Fibroblast of skin of abdomen (primary cell): ENCODE results near the gene ALG1. TPM values are rescaled to one million over a fixed set of nuclear protein-coding genes. Genes with fewer than 3 reads are reported as not detected.
A peak's percentile ranks its signal among the peaks of the same experiment; 100 is the strongest.

ENCODE experiments used
- DNase-seq: peaks from one replicate; pipeline ENCODE4 v3.0.0-alpha.2; 2013
- polyA plus RNA-seq, 2 experiments: library from polyadenylated mRNA; unstranded; fragments of 120-200 nt; gene quantifications; one replicate each; pipeline ENCODE4 v1.2.1, GENCODE V29; 2013; ENCODE audit not compliant: insufficient read length in 2 of 2

ALG1 gene, protein sequence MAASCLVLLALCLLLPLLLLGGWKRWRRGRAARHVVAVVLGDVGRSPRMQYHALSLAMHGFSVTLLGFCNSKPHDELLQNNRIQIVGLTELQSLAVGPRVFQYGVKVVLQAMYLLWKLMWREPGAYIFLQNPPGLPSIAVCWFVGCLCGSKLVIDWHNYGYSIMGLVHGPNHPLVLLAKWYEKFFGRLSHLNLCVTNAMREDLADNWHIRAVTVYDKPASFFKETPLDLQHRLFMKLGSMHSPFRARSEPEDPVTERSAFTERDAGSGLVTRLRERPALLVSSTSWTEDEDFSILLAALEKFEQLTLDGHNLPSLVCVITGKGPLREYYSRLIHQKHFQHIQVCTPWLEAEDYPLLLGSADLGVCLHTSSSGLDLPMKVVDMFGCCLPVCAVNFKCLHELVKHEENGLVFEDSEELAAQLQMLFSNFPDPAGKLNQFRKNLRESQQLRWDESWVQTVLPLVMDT
- 24.8 TPM for polyA plus RNA-seq (2013, experiment 1 of 2; ENCODE audit: insufficient read length)
- 24.8 TPM for polyA plus RNA-seq (2013, experiment 2 of 2; ENCODE audit: insufficient read length)

DNA sequence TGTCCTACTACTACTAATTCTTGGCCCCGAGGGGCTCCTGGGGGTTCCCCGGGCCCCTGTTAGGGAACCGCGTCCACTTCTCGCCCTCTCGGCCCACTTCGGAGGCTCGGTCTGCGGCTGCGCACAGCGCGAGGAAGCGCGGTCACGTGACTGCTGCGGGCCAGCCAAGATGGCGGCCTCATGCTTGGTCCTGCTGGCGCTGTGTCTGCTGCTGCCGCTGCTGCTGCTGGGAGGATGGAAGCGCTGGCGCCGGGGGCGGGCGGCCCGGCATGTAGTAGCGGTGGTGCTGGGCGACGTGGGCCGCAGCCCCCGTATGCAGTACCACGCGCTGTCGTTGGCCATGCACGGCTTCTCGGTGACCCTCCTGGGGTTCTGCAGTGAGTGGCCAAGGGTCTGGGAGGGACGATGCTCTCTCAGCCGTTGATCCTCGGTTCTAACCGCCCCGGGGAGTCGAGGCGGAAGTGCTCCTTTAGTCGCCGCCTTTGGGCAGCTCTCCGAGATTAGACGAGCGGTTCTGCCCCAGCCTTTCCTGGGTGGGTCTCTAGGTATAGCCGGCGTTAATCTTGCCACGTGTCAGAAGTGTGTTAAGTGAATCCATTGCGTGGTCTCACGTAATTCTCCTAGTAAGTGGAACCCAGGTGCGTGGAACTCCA is at the start of gene ALG1:
Gene ALG1 (plus strand): TSS at position 163 of the 653 bp plus-strand sequence. CDS start 7 bp downstream, at position 170.
- DNase-seq, result peak; percentile 85

GRCh38 chr16:5022521-5022920 is 49.1 kb upstream of the ALG1 start:
- no peak for DNase-seq

- no peak for DNase-seq
Measured at GRCh38 chr16:5024632-5025031, 47.0 kb upstream of the ALG1 start.

DNA sequence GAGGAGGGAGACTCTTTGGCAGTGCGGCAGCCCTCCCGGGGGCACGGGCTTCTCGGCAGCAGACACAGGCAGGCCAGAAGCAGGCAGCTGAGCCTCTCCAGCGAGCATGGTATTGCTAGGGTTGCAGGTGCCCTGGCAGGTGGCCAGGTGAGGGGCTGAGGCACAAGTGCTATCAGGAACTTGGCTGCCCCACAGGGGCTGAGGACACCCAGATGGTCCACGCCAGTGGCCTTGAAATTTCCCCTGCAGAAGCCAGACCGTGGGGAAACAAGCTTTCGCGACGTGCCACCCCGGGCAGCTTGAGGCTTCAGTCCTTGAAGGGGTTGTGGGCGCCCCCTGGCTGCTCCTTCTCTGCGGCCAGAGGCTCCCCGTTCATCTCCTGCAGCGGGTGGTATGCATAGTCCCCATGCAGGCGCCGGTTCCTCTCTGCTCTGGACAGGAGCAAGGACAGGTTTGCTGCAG is 46.4 kb upstream of the ALG1 start:
- DNase-seq, result no peak

GRCh38 chr16:5026664-5027063 is 45.0 kb upstream of the ALG1 start:
- no peak for DNase-seq

DNA sequence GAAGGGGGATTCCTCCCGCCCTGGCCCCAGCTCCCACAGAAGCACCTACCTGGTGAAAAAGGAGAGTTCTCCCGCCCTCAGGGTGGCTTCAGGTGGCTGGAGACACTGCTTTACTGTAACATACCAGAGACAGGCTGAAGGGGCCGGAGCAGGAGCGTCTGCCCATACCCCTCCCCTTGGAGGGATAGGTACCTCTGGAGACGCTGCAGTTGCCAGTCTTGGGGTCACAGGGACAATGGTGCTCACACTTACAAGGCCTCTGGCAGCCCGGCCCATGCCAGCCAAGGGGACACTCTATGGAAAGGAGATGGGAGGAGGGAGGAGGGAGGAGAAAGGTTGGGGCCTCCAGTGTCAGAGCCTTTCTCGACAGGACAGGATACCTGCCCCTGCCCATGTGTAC is 44.6 kb upstream of the ALG1 start:
- no peak for DNase-seq

DNA sequence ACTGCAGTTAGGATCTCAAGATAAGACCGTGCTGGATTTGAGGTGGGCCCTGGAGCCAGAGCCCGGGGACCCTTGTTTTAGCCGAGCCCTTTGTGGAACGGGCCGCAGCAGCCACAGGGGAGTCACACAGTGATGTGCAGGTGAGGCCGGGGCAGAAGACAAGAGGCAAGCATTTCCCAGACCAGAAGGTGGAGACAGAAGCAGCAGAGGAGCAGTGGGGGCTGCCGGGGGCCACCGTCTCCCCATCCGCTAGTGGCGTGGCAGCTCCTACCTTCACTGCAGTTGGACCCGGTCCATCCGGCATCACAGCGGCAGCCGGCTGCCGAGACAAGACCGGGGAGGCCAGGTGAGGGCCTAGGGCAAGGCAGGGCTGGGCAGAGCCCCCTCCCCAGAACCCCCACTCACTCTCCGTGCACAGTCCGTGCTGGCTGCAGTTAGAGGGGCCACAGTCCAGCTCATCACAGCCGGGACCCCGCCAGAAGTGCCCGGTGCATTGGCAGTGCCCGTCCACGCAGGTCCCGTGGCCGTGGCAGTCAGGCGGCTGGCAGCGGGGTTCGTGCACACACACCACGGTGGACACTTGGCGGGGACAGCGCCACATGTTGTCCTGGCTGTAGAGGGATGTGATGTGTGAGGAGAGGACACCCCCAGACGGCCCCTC is 43.9 kb upstream of the ALG1 start:
- no peak for DNase-seq

DNA sequence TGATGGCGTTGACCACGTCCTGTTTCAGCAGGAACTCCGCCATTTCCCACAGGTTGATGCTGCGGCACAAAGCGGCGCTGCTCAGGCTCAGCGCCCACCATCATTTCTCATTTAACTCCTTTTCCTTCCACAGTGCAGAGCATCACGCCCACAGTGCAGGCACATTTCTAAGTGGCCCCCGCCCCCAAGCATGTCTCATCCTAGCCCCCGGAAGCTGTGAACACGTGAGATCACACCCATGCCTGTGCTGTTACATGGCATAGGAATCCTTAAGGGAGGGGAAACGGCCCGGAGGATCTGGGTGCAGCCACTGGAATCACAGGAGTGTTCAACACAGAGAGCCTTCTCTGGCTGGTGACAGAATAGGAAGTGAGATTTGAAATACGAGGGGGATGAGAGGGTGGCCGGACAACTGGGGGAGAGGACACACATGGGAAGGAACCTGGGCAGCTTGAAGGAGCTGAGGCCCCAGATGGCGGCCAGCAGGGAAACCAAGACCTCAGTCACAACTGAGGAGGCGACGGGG is 42.6 kb upstream of the ALG1 start:
- no peak for DNase-seq

DNA sequence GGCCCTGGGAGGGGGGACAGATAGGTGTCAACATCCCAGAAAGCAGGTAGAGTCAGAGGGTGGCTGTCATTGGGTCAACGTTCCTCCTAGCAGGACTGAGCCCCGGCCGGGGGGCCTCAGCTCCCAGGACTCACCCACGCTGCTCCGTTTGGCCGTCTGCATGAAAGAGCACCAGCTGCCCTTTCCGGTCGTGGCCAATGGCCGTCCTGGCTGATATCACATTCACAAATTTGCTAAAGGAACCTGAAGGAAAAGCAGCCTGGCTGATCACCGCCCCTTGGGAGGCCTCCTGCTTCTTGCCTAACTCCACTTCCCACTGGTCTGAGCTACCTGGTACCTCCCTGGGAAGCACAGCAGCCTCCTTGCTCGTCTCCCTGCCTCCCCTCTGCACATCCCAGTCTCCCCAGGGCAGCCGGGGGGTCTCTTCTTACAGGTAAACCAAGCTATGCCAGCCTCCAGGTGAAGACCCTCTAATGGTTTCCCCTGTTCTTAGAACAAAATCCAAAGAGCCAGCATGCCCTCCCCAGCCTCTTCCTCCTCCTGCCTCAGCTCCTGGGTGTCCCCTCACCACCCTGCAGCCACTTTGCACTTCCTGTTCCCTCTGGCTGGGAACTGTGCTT is 41.3 kb upstream of the ALG1 start:
- no peak for DNase-seq

- DNase-seq, result no peak
Measured at GRCh38 chr16:5031601-5032000, 40.0 kb upstream of the ALG1 start.

DNA sequence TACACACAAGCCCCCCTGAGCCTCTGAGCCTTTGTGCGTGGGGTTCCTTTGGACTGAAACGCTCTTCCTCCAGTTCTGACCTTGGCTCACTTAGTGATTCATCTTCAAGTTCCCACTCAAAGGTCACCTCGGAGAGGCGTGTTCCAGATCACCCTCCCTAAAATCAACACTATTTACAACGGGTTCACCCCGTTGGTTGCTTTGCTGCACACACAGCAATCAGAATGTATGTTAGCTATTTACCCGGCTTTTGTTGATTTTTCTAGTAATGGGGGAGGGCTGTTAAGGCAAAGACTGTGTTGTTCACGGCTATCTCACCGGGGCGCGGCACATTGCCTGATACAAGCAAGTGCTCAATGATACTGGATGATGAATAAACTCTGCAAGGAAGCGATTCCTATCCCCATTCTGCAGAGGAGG is 38.9 kb upstream of the ALG1 start:
- no peak for DNase-seq

- peak; percentile 83 for DNase-seq
Measured at GRCh38 chr16:5033256-5034166, 38.1 kb upstream of the ALG1 start, which contains the start of gene NAGPA. Gene NAGPA, minus strand, starts transcription at chr16:5033935. Its CDS starts 21 bp downstream, at chr16:5033914.

DNA sequence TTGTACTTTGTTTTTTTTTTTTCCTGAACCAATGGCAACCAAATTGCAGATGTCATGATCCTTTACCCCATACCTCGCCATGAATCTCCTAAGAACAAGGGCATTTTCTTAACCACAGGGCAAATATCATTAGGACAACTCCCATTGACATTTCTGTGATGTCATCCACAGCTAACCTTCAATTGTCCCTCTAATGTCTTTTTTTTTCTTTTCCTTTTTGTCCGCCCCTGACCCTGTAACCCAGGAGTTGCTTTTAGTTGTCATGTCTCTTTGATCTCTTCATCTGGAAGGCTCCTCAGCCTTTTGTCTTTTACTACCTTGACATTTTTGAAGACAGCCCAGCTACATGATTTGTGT is 37.5 kb upstream of the ALG1 start:
- DNase-seq, result no peak

DNA sequence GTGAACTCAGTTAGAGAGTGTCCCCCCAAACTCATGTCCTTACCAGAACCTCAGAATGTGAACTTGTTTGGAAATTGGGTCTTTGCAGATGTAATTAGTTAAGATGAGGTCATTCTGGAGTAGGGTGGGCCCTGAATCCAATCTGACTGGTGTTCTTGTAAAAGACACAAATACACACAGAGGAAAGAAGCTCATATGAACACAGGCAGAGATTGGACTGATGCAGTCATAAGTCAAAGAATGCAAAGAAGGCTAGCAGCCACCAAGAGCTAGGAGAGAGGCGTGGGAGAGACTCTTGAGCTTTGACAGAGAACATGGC is 35.8 kb upstream of the ALG1 start:
- no peak for DNase-seq

GRCh38 chr16:5036228-5037156 is 35.2 kb upstream of the ALG1 start:
- no peak for DNase-seq

GRCh38 chr16:5040451-5040850 is 31.2 kb upstream of the ALG1 start:
- no peak for DNase-seq

DNA sequence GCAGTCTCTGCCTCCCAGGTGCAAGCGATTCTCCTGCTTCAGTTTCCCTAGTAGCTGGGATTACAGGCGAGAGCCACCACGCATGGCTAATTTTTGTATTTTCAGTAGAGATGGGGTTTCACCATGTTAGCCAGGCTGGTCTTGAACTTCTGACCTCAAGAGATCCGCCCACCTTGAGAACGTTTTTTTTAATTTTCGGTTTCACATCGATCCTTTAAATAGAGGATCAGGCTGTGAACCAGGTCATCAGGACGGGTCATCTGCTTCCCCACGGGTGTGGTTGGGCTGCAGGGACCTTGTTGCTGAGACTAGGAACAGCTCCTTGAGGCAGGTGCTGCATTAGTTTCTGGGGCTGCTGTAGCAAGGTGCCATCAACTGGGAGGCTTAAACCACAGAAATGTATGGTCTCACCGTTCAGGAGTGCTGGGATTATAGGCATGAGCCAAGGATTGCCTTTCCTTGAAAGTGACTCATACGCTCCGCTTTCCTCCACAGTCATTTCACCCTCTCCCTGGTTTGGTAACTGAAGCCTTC is 30.0 kb upstream of the ALG1 start:
- DNase-seq, result peak; percentile 58

- DNase-seq, result peak; percentile 18
Measured at GRCh38 chr16:5042574-5043171, 29.0 kb upstream of the ALG1 start.

- no peak for DNase-seq
Measured at GRCh38 chr16:5044011-5044540, 27.6 kb upstream of the ALG1 start.
